WERI-Rb-1 (cell line): ENCODE measurements around the gene ATP2C2.
"Not testable (repeated sequence)": the region's sequence is repeated elsewhere in the genome, so short reads cannot be mapped to it uniquely, and the experiment has no call there.

Source experiments
- DNase-seq: peaks from one replicate; pipeline ENCODE4 v3.0.0-alpha.2; 2020
- H3K27ac ChIP-seq: fragments of 250-450 bp; sonication (Bioruptor Pico); 2 replicates; pipeline ENCODE4 v1.5.1; 2020; ENCODE audit warnings: mild to moderate bottlenecking, moderate library complexity
- H3K27me3 ChIP-seq: fragments of 250-450 bp; sonication (Bioruptor Pico); 2 replicates; pipeline ENCODE4 v1.5.1; 2021; ENCODE audit warnings: mild to moderate bottlenecking, low read depth, moderate library complexity; ENCODE audit not compliant: insufficient read depth, severe bottlenecking
- H3K36me3 ChIP-seq: fragments of 250-450 bp; sonication (Bioruptor Pico); 2 replicates; pipeline ENCODE4 v1.5.1; 2020; ENCODE audit warnings: mild to moderate bottlenecking, moderate library complexity
- H3K4me3 ChIP-seq: 2 replicates; pipeline ENCODE4 v1.5.1; 2011; ENCODE audit warnings: low read depth, mild to moderate bottlenecking, control low read depth, low read length
- H3K9me3 ChIP-seq: fragments of 250-450 bp; sonication (Bioruptor Pico); 2 replicates; pipeline ENCODE4 v1.5.1; 2021; ENCODE audit warnings: mild to moderate bottlenecking, moderate library complexity; ENCODE audit not compliant: severe bottlenecking
- TF ChIP-seq, protein P1 (sequence below): IDR thresholded peaks from 2 replicates; pipeline ENCODE4 v1.5.1; 2011; ENCODE audit warnings: low read depth, mild to moderate bottlenecking, control low read depth, inconsistent platforms, low read length

Gene ATP2C2

DNA sequence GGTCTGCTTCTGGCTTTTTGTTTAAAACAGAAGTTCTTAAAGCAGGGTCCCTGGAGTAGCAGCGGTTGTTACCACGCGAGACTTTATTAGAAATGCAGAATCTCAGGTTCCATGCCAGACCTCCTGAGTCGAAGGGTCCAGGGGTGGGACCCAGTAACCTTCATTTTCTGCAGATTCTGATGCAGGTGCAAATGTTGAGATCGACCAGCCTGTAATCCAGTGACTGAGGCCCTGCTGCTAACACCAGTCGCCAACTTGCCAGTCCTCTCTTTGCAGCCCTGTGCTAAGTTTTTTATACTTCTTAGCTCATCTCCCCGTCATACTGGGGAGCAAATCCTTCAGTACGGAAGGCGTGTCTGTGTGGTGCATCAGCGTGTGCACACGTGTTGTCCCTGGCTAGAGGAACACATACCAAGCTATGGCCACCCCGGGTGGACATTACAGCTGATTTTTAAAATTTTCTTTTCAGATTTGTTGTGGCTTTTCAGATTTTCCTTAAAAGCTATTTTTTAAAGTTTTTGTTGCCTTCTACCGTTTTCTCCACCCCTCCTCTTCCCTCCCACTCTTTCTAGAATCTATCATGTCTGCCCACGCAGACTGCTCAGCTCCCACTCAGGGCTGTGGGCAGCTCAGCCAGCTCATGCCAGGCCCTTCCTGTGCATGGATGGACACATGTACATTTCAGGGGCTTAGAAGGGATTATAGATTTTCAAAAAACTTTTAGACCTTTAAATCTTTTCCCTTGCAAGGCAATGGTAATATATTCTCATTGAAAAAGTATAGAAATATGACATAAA is 78.5 kb downstream of the ATP2C2 start:
- TF ChIP-seq, protein P1, sequence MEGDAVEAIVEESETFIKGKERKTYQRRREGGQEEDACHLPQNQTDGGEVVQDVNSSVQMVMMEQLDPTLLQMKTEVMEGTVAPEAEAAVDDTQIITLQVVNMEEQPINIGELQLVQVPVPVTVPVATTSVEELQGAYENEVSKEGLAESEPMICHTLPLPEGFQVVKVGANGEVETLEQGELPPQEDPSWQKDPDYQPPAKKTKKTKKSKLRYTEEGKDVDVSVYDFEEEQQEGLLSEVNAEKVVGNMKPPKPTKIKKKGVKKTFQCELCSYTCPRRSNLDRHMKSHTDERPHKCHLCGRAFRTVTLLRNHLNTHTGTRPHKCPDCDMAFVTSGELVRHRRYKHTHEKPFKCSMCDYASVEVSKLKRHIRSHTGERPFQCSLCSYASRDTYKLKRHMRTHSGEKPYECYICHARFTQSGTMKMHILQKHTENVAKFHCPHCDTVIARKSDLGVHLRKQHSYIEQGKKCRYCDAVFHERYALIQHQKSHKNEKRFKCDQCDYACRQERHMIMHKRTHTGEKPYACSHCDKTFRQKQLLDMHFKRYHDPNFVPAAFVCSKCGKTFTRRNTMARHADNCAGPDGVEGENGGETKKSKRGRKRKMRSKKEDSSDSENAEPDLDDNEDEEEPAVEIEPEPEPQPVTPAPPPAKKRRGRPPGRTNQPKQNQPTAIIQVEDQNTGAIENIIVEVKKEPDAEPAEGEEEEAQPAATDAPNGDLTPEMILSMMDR, result no peak
- H3K36me3 ChIP-seq, result no peaks in the 10 kb centered on the region
- no peak overlapping the region for H3K4me3 ChIP-seq
- H3K9me3 ChIP-seq, result no peaks in the 10 kb centered on the region
- H3K27me3 ChIP-seq, result no peaks in the 10 kb centered on the region
- DNase-seq, result no peak
- no peak overlapping the region for H3K27ac ChIP-seq

DNA sequence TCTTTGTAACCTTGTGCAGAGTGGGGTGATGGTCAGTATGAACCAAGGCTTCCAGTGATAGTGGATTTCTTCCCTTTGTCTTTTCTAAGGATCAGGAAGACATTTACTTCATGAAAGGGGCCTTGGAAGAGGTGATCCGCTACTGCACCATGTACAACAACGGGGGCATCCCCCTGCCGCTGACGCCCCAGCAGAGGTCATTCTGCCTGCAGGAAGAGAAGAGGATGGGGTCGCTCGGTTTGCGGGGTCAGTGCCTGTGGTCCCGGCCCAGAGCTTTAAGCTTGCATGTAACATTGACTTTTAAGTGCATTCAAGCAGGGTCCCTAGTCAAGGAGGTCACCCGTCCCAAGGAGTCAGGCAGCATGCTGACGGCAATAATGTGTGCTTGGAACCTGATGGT is 80.1 kb downstream of the ATP2C2 start:
- H3K4me3 ChIP-seq, result no peak overlapping the region
- TF ChIP-seq, protein P1, result no peak
- no peak for DNase-seq
- H3K9me3 ChIP-seq, result no peaks in the 10 kb centered on the region
- no peaks in the 10 kb centered on the region for H3K27me3 ChIP-seq
- no peak overlapping the region for H3K27ac ChIP-seq
- no peaks in the 10 kb centered on the region for H3K36me3 ChIP-seq

DNA sequence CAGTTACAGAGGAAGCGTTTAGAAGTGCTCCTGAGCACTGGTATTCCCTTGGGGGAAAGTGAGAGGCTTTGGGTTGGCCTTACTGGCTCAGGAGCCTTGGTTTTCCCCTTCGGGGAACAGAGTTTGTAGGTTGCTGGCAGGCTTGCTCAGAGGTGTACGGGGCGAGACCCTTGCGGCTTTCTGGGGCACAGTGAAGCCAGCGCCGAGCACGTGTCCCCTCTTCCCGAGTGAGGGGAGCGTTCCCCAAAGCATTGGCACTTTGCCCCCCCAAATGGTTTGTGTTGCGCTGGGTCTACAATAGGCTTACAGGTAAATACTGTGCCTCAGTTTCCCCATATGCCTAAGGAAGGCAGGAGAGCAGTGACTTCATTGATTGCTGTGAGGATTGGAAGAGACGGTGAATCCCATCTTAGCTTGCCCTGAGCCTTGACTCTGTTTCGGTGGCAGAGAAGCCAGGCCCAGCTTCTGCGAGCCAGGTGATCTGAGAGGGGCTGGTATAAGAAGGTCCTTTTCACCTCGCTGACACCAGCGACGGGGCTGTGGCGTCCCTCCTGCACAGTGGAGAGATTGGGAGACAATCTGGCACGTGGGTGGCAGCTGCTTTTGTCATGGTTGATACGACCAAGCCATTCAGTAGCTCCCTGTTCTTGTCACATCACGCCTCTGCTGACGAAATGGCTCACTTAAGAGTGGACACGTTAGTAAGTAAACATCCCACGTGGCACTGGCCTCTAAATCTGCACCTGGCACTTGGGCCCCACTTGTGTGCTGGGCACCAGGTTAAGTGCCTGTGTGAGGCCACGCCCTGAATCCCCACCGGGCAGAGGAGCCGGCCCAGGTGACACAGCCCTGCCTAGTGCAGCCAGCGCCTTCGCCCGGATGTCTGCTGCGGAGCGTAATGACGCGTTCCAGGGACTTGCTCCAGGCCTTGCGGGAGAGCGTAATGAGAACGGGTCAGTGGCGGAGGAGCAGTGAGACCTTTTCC is 81.1 kb downstream of the ATP2C2 start:
- no peaks in the 10 kb centered on the region for H3K9me3 ChIP-seq
- H3K4me3 ChIP-seq, result no peak overlapping the region
- no peaks in the 10 kb centered on the region for H3K27me3 ChIP-seq
- TF ChIP-seq, protein P1, result no peak
- DNase-seq, result no peak
- no peak overlapping the region for H3K27ac ChIP-seq
- H3K36me3 ChIP-seq, result no peaks in the 10 kb centered on the region

GRCh38 chr16:84450176-84450865 is 82.0 kb downstream of the ATP2C2 start:
- Histone ChIP-seq H3K9me3 (no peaks in the 10 kb centered on the region), H3K27ac (no peak overlapping the region), H3K36me3 (no peaks in the 10 kb centered on the region), H3K27me3 (no peaks in the 10 kb centered on the region), H3K4me3 (no peak overlapping the region)
- no peak for DNase-seq
- TF ChIP-seq, protein P1, result no peak

- H3K9me3 ChIP-seq, H3K4me3 ChIP-seq, DNase-seq, H3K36me3 ChIP-seq, H3K27ac ChIP-seq, H3K27me3 ChIP-seq: not testable (repeated sequence)
Observed at GRCh38 chr16:84451010-84451676, 82.8 kb downstream of the ATP2C2 start.
